ENCODE results near the gene INSM1.

- TF ChIP-seq CTCF (IDR thresholded peaks at IDR 0.05) (no peak), POLR2A (IDR thresholded peaks at IDR 0.05) (no peak)
These were observed 45.9 kb downstream of the INSM1 start for GRCh38 chr20:20413810-20414281.
